Measurements from ENCODE around the gene ZNF562.
"Not testable (repeated sequence)": the region's sequence is repeated elsewhere in the genome, so short reads cannot be mapped to it uniquely, and the experiment has no call there.

ZNF562 gene

GRCh38 chr19:9674663-9675357 is at the start of gene ZNF562:
Gene ZNF562 (minus strand): TSS chr19:9675100. CDS start chr19:9660744, 14,356 bp downstream.
- DNase-seq, result peak; percentile 89

GRCh38 chr19:9724157-9724556 is 49.3 kb upstream of the ZNF562 start:
- no peak for DNase-seq

- DNase-seq, result peak; percentile 95
Measured at GRCh38 chr19:9721861-9722260, 47.0 kb upstream of the ZNF562 start.

GRCh38 chr19:9720541-9720940 is 45.6 kb upstream of the ZNF562 start:
- DNase-seq, result peak; percentile 21

GRCh38 chr19:9711815-9712214 is 36.9 kb upstream of the ZNF562 start:
- no peak for DNase-seq

GRCh38 chr19:9709305-9709704 is 34.4 kb upstream of the ZNF562 start:
- no peak for DNase-seq

GRCh38 chr19:9705836-9706235 is 30.9 kb upstream of the ZNF562 start:
- DNase-seq, result peak; percentile 11

- no peak for DNase-seq
Measured at GRCh38 chr19:9702186-9702585, 27.3 kb upstream of the ZNF562 start.

- no peak for DNase-seq
Measured at GRCh38 chr19:9700229-9700981, 25.5 kb upstream of the ZNF562 start.

- not testable (repeated sequence) for DNase-seq
Measured at GRCh38 chr19:9690301-9690700, 15.4 kb upstream of the ZNF562 start.

- DNase-seq, result not testable (repeated sequence)
Measured at GRCh38 chr19:9679996-9680395, 5.1 kb upstream of the ZNF562 start.

- DNase-seq, result not testable (repeated sequence)
Measured at GRCh38 chr19:9675358-9675901, 530 bp upstream of the ZNF562 start.

GRCh38 chr19:9673912-9674662 is 813 bp downstream of the ZNF562 start:
- DNase-seq, result no peak

- no peak for DNase-seq
Measured at GRCh38 chr19:9672893-9673292, 2.0 kb downstream of the ZNF562 start.

- no peak for DNase-seq
Measured at GRCh38 chr19:9671655-9672054, 3.2 kb downstream of the ZNF562 start.

GRCh38 chr19:9668544-9668943 is 6.4 kb downstream of the ZNF562 start:
- no peak for DNase-seq

GRCh38 chr19:9667898-9668297 is 7.0 kb downstream of the ZNF562 start:
- no peak for DNase-seq

GRCh38 chr19:9658769-9659168 is 16.1 kb downstream of the ZNF562 start:
- DNase-seq, result no peak

- DNase-seq, result not testable (repeated sequence)
Measured at GRCh38 chr19:9653066-9653555, 21.8 kb downstream of the ZNF562 start.

- DNase-seq, result not testable (repeated sequence)
Measured at GRCh38 chr19:9651464-9651863, 23.4 kb downstream of the ZNF562 start.

- no peak for DNase-seq
Measured at GRCh38 chr19:9650345-9650744, 24.6 kb downstream of the ZNF562 start.

GRCh38 chr19:9645472-9645871 is 29.4 kb downstream of the ZNF562 start:
- DNase-seq, result no peak

- peak; percentile 70 for DNase-seq
Measured at GRCh38 chr19:9644472-9644871, 30.4 kb downstream of the ZNF562 start.

Data from NCI-H82 (cell line).